ENCODE measurements around the gene ABLIM2. TPM values are rescaled to one million over a fixed set of nuclear protein-coding genes. Genes with fewer than 3 reads are reported as not detected.

Gene ABLIM2
- total and polyA plus RNA-seq, 2 of the 13 experiments (the other 11 are each of a cell fraction or from before 2014, with no cell fraction given) = 0.20 to 0.37 TPM

DNA sequence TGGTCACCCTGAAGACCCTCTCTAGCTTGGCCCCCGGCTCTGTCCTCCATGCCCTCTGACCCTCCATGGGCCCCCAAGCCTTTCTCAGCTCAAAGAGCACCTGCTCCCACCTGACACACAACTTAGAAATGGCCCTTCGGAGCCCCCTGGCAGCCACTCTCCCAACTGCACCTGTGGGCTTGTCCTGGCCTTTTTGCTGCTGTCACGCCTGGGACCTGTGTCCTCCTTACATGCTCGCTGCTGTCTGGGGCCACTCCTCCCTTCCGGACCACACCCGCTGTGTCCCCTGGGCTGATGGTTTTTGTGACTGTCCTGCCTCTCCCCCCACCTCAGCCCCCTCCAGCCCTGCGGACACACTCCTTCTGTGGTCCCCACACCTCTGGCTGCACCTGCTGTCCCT is 112.7 kb downstream of the ABLIM2 start:
- H3K27ac ChIP-seq (ENCODE audit: extremely low read length, insufficient read depth, low read length) = no peak overlapping the region
- in situ Hi-C loops (cut with HindIII; ENCODE audit: extremely low pct_ligation_motif_present, low pct_unique_long_range_greater_than_20kb) = no loop called here
- H3K27me3 ChIP-seq (ENCODE audit: control insufficient read depth in 1 of 2, insufficient read depth in 2 of 2, low read length in 2 of 2) = peaks cover 6 to 39% of the 10 kb centered on the region in 2 experiments; a peak in 3 of 5 replicates
- peaks cover 71% of the 10 kb centered on the region for H3K4me1 ChIP-seq (ENCODE audit: insufficient read depth, low read length)
- H3K4me3 ChIP-seq (replicated peaks in 1 of 3; ENCODE audit: insufficient read depth in 1 of 3, low read depth in 2 of 3, low read length in 3 of 3) = no peak overlapping the region
- H3K9ac ChIP-seq (ENCODE audit: insufficient read depth, low read depth, low read length) = no peak overlapping the region
- TF ChIP-seq, protein P1, sequence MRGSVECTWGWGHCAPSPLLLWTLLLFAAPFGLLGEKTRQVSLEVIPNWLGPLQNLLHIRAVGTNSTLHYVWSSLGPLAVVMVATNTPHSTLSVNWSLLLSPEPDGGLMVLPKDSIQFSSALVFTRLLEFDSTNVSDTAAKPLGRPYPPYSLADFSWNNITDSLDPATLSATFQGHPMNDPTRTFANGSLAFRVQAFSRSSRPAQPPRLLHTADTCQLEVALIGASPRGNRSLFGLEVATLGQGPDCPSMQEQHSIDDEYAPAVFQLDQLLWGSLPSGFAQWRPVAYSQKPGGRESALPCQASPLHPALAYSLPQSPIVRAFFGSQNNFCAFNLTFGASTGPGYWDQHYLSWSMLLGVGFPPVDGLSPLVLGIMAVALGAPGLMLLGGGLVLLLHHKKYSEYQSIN (CRISPR knock-in tag; IDR thresholded peaks at IDR 0.05; ENCODE audit: borderline replicate concordance) = no peak
- TF ChIP-seq, protein P2, sequence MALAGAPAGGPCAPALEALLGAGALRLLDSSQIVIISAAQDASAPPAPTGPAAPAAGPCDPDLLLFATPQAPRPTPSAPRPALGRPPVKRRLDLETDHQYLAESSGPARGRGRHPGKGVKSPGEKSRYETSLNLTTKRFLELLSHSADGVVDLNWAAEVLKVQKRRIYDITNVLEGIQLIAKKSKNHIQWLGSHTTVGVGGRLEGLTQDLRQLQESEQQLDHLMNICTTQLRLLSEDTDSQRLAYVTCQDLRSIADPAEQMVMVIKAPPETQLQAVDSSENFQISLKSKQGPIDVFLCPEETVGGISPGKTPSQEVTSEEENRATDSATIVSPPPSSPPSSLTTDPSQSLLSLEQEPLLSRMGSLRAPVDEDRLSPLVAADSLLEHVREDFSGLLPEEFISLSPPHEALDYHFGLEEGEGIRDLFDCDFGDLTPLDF (CRISPR knock-in tag; IDR thresholded peaks at IDR 0.05) = no peak
- TF ChIP-seq NFATC3 (CRISPR knock-in tag; IDR thresholded peaks at IDR 0.05) (no peak), ATF1 (CRISPR knock-in tag; IDR thresholded peaks at IDR 0.05) (no peak), NKX3-1 (CRISPR knock-in tag; IDR thresholded peaks at IDR 0.05) (no peak), FOXC1 (CRISPR knock-in tag; IDR thresholded peaks at IDR 0.05; ENCODE audit: borderline replicate concordance) (no peak), TRIM24 (CRISPR knock-in tag; IDR thresholded peaks at IDR 0.05) (no peak)
- TF ChIP-seq, protein P3, sequence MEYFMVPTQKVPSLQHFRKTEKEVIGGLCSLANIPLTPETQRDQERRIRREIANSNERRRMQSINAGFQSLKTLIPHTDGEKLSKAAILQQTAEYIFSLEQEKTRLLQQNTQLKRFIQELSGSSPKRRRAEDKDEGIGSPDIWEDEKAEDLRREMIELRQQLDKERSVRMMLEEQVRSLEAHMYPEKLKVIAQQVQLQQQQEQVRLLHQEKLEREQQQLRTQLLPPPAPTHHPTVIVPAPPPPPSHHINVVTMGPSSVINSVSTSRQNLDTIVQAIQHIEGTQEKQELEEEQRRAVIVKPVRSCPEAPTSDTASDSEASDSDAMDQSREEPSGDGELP (IDR thresholded peaks at IDR 0.05; ENCODE audit: borderline replicate concordance, low read depth) = no peak
- TF ChIP-seq, protein P4, sequence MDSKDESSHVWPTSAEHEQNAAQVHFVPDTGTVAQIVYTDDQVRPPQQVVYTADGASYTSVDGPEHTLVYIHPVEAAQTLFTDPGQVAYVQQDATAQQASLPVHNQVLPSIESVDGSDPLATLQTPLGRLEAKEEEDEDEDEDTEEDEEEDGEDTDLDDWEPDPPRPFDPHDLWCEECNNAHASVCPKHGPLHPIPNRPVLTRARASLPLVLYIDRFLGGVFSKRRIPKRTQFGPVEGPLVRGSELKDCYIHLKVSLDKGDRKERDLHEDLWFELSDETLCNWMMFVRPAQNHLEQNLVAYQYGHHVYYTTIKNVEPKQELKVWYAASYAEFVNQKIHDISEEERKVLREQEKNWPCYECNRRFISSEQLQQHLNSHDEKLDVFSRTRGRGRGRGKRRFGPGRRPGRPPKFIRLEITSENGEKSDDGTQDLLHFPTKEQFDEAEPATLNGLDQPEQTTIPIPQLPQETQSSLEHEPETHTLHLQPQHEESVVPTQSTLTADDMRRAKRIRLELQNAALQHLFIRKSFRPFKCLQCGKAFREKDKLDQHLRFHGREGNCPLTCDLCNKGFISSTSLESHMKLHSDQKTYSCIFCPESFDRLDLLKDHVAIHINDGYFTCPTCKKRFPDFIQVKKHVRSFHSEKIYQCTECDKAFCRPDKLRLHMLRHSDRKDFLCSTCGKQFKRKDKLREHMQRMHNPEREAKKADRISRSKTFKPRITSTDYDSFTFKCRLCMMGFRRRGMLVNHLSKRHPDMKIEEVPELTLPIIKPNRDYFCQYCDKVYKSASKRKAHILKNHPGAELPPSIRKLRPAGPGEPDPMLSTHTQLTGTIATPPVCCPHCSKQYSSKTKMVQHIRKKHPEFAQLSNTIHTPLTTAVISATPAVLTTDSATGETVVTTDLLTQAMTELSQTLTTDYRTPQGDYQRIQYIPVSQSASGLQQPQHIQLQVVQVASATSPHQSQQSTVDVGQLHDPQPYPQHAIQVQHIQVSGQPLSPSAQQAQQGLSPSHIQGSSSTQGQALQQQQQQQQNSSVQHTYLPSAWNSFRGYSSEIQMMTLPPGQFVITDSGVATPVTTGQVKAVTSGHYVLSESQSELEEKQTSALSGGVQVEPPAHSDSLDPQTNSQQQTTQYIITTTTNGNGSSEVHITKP (CRISPR knock-in tag; IDR thresholded peaks at IDR 0.05; ENCODE audit: low read depth) = no peak
- TF ChIP-seq, protein P5, sequence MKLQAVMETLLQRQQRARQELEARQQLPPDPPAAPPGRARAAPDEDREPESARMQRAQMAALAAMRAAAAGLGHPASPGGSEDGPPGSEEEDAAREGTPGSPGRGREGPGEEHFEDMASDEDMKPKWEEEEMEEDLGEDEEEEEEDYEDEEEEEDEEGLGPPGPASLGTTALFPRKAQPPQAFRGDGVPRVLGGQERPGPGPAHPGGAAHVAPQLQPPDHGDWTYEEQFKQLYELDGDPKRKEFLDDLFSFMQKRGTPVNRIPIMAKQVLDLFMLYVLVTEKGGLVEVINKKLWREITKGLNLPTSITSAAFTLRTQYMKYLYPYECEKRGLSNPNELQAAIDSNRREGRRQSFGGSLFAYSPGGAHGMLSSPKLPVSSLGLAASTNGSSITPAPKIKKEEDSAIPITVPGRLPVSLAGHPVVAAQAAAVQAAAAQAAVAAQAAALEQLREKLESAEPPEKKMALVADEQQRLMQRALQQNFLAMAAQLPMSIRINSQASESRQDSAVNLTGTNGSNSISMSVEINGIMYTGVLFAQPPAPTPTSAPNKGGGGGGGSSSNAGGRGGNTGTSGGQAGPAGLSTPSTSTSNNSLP (IDR thresholded peaks at IDR 0.05; ENCODE audit: low read depth, low read length) = no peak
- TF ChIP-seq, protein P6, sequence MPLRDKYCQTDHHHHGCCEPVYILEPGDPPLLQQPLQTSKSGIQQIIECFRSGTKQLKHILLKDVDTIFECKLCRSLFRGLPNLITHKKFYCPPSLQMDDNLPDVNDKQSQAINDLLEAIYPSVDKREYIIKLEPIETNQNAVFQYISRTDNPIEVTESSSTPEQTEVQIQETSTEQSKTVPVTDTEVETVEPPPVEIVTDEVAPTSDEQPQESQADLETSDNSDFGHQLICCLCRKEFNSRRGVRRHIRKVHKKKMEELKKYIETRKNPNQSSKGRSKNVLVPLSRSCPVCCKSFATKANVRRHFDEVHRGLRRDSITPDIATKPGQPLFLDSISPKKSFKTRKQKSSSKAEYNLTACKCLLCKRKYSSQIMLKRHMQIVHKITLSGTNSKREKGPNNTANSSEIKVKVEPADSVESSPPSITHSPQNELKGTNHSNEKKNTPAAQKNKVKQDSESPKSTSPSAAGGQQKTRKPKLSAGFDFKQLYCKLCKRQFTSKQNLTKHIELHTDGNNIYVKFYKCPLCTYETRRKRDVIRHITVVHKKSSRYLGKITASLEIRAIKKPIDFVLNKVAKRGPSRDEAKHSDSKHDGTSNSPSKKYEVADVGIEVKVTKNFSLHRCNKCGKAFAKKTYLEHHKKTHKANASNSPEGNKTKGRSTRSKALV (CRISPR knock-in tag; IDR thresholded peaks at IDR 0.05) = no peak
- TF ChIP-seq, protein P7, sequence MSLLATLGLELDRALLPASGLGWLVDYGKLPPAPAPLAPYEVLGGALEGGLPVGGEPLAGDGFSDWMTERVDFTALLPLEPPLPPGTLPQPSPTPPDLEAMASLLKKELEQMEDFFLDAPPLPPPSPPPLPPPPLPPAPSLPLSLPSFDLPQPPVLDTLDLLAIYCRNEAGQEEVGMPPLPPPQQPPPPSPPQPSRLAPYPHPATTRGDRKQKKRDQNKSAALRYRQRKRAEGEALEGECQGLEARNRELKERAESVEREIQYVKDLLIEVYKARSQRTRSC (CRISPR knock-in tag; IDR thresholded peaks at IDR 0.05; ENCODE audit: low read depth) = no peak
- no peaks in the 10 kb centered on the region for H3K9me3 ChIP-seq (ENCODE audit: low read length)
- no peaks in the 10 kb centered on the region for H3K36me3 ChIP-seq (replicated peaks in 1 of 2; ENCODE audit: control insufficient read depth in 1 of 2, insufficient read depth in 2 of 2, low read length in 2 of 2)
- CTCF ChIA-PET (ENCODE audit: low intra/inter-chr PET ratio, low total read pairs) = no interaction called here
- no peaks in the 10 kb centered on the region for H4K20me1 ChIP-seq (ENCODE audit: insufficient read depth, low read length)
- no peak overlapping the region for H2AFZ ChIP-seq (ENCODE audit: low read length)
- POLR2A ChIA-PET = no interaction called here
- FAIRE-seq (no peak), ATAC-seq (no peak), DNase-seq (ENCODE audit: low spot score) (no peak)
- no peaks in the 10 kb centered on the region for H3K79me2 ChIP-seq (ENCODE audit: insufficient read depth, low read length)
- H3K4me2 ChIP-seq (ENCODE audit: low read depth, low read length) = no peak overlapping the region
- BruUV-seq (replicated peaks) = no TSS peak
- intact Hi-C loops (cut with micrococcal nuclease; ENCODE audit: unreplicated experiment) = no loop called here
- WGBS (ENCODE audit: low lambda C conversion rate) = 68% methylated on average over 6 of the region's 7 CpGs

Measured in HepG2 (cell line).